Measurements from ENCODE around the gene SMIM38. TPM values are rescaled to one million over a fixed set of nuclear protein-coding genes. Genes with fewer than 3 reads are reported as not detected.

The SMIM38 gene
- total and polyA plus RNA-seq, 3 experiments from 2014 or later: 1.4 to 1.8 TPM; not detected in 1

- H3K36me3 Mint-ChIP-seq: no peaks in the 10 kb centered on the region
- no peak overlapping the region for H3K27ac Mint-ChIP-seq
- H3K4me1 Mint-ChIP-seq: no peaks in the 10 kb centered on the region
- H3K4me3 Mint-ChIP-seq: no peak overlapping the region
- ChIA-PET POLR2A (no interaction called here), CTCF (no interaction called here)
- no peak overlapping the region for H3K4me3 ChIP-seq (ENCODE audit: low read length)
- H3K9me3 ChIP-seq (ENCODE audit: low read length): no peaks in the 10 kb centered on the region
- peak in 1 of 5 donors; percentile 24 for DNase-seq
- H3K27ac ChIP-seq (ENCODE audit: low read depth, low read length): no peak overlapping the region
- H3K4me1 ChIP-seq (ENCODE audit: insufficient read depth, low read length): no peaks in the 10 kb centered on the region
- H3K27me3 ChIP-seq (ENCODE audit: insufficient read depth, low read length, poor library complexity, severe bottlenecking): no peaks in the 10 kb centered on the region
- peaks cover 19 to 28% of the 10 kb centered on the region in 2 donors for H3K27me3 Mint-ChIP-seq
- H3K36me3 ChIP-seq (ENCODE audit: insufficient read depth, low read length): no peaks in the 10 kb centered on the region
- peaks cover 0 to 10% (median 8%) of the 10 kb centered on the region in 5 donors for H3K9me3 Mint-ChIP-seq
Observed at GRCh38 chr11:69160296-69161116, 4.8 kb downstream of the SMIM38 start.

- Mint-ChIP-seq H3K27ac (no peak overlapping the region), H3K36me3 (no peaks in the 10 kb centered on the region), H3K4me3 (no peak overlapping the region), H3K9me3 (peaks cover 0 to 10% (median 8%) of the 10 kb centered on the region in 5 donors), H3K27me3 (peaks cover 19 to 25% of the 10 kb centered on the region in 2 donors), H3K4me1 (no peaks in the 10 kb centered on the region)
- Histone ChIP-seq H3K4me1 (ENCODE audit: insufficient read depth, low read length) (no peaks in the 10 kb centered on the region), H3K27ac (ENCODE audit: low read depth, low read length) (no peak overlapping the region), H3K4me3 (ENCODE audit: low read length) (no peak overlapping the region), H3K27me3 (ENCODE audit: insufficient read depth, low read length, poor library complexity, severe bottlenecking) (no peaks in the 10 kb centered on the region), H3K36me3 (ENCODE audit: insufficient read depth, low read length) (no peaks in the 10 kb centered on the region), H3K9me3 (ENCODE audit: low read length) (no peaks in the 10 kb centered on the region)
- CTCF ChIA-PET: no interaction called here
- DNase-seq: no peak
- POLR2A ChIA-PET: no interaction called here
Observed at GRCh38 chr11:69161117-69161407, 5.3 kb downstream of the SMIM38 start.

GRCh38 chr11:69162505-69162904 is 6.8 kb downstream of the SMIM38 start:
- Mint-ChIP-seq H3K9me3 (peaks cover 0 to 10% (median 8%) of the 10 kb centered on the region in 5 donors), H3K4me1 (peaks cover 0 to 4% (median 0%) of the 10 kb centered on the region in 3 donors), H3K27ac (no peak overlapping the region), H3K36me3 (no peaks in the 10 kb centered on the region), H3K4me3 (no peak overlapping the region), H3K27me3 (peaks cover 13 to 21% of the 10 kb centered on the region in 2 donors)
- CTCF ChIA-PET: no interaction called here
- Histone ChIP-seq H3K36me3 (ENCODE audit: insufficient read depth, low read length) (no peaks in the 10 kb centered on the region), H3K9me3 (ENCODE audit: low read length) (no peaks in the 10 kb centered on the region), H3K27ac (ENCODE audit: low read depth, low read length) (no peak overlapping the region), H3K4me3 (ENCODE audit: low read length) (no peak overlapping the region), H3K27me3 (ENCODE audit: insufficient read depth, low read length, poor library complexity, severe bottlenecking) (no peaks in the 10 kb centered on the region), H3K4me1 (ENCODE audit: insufficient read depth, low read length) (no peaks in the 10 kb centered on the region)
- DNase-seq: no peak
- POLR2A ChIA-PET: no interaction called here

- H3K4me3 ChIP-seq (ENCODE audit: low read length): no peak overlapping the region
- H3K36me3 ChIP-seq (ENCODE audit: insufficient read depth, low read length): no peaks in the 10 kb centered on the region
- ChIA-PET POLR2A (no interaction called here), CTCF (no interaction called here)
- H3K4me3 Mint-ChIP-seq: no peak overlapping the region
- peaks cover 11 to 25% of the 10 kb centered on the region in 2 donors for H3K27me3 Mint-ChIP-seq
- H3K4me1 ChIP-seq (ENCODE audit: insufficient read depth, low read length): no peaks in the 10 kb centered on the region
- H3K36me3 Mint-ChIP-seq: no peaks in the 10 kb centered on the region
- no peaks in the 10 kb centered on the region for H3K9me3 ChIP-seq (ENCODE audit: low read length)
- peaks cover 0 to 10% (median 8%) of the 10 kb centered on the region in 5 donors for H3K9me3 Mint-ChIP-seq
- H3K4me1 Mint-ChIP-seq: peaks cover 0 to 4% (median 0%) of the 10 kb centered on the region in 3 donors
- H3K27me3 ChIP-seq (ENCODE audit: insufficient read depth, low read length, poor library complexity, severe bottlenecking): no peaks in the 10 kb centered on the region
- H3K27ac Mint-ChIP-seq: no peak overlapping the region
- no peak for DNase-seq
- no peak overlapping the region for H3K27ac ChIP-seq (ENCODE audit: low read depth, low read length)
Observed at GRCh38 chr11:69163842-69164241, 8.1 kb downstream of the SMIM38 start.

GRCh38 chr11:69164824-69165223 is 9.1 kb downstream of the SMIM38 start:
- ChIA-PET CTCF (no interaction called here), POLR2A (no interaction called here)
- H3K4me3 Mint-ChIP-seq: no peak overlapping the region
- H3K4me1 ChIP-seq (ENCODE audit: insufficient read depth, low read length): no peaks in the 10 kb centered on the region
- no peaks in the 10 kb centered on the region for H3K27me3 ChIP-seq (ENCODE audit: insufficient read depth, low read length, poor library complexity, severe bottlenecking)
- H3K27me3 Mint-ChIP-seq: peaks cover 11 to 25% of the 10 kb centered on the region in 2 donors
- peaks cover 0 to 4% (median 0%) of the 10 kb centered on the region in 3 donors for H3K4me1 Mint-ChIP-seq
- no peaks in the 10 kb centered on the region for H3K9me3 ChIP-seq (ENCODE audit: low read length)
- H3K27ac Mint-ChIP-seq: no peak overlapping the region
- H3K9me3 Mint-ChIP-seq: peaks cover 0 to 10% (median 8%) of the 10 kb centered on the region in 5 donors
- no peak overlapping the region for H3K27ac ChIP-seq (ENCODE audit: low read depth, low read length)
- no peak overlapping the region for H3K4me3 ChIP-seq (ENCODE audit: low read length)
- H3K36me3 Mint-ChIP-seq: no peaks in the 10 kb centered on the region
- peak in 1 of 5 donors; percentile 8 for DNase-seq
- no peaks in the 10 kb centered on the region for H3K36me3 ChIP-seq (ENCODE audit: insufficient read depth, low read length)

- H3K4me1 ChIP-seq (ENCODE audit: insufficient read depth, low read length): no peaks in the 10 kb centered on the region
- Mint-ChIP-seq H3K27ac (no peak overlapping the region), H3K4me1 (peaks cover 0 to 4% (median 0%) of the 10 kb centered on the region in 3 donors), H3K4me3 (no peak overlapping the region), H3K36me3 (no peaks in the 10 kb centered on the region), H3K27me3 (peaks cover 11 to 24% of the 10 kb centered on the region in 2 donors), H3K9me3 (peaks cover 0 to 10% (median 8%) of the 10 kb centered on the region in 5 donors)
- no peak overlapping the region for H3K4me3 ChIP-seq (ENCODE audit: low read length)
- no peaks in the 10 kb centered on the region for H3K9me3 ChIP-seq (ENCODE audit: low read length)
- no peak for DNase-seq
- no peaks in the 10 kb centered on the region for H3K27me3 ChIP-seq (ENCODE audit: insufficient read depth, low read length, poor library complexity, severe bottlenecking)
- CTCF ChIA-PET: no interaction called here
- H3K36me3 ChIP-seq (ENCODE audit: insufficient read depth, low read length): no peaks in the 10 kb centered on the region
- no peak overlapping the region for H3K27ac ChIP-seq (ENCODE audit: low read depth, low read length)
- POLR2A ChIA-PET: no interaction called here
Observed at GRCh38 chr11:69165775-69166174, 10.0 kb downstream of the SMIM38 start.

GRCh38 chr11:69166218-69167115 is 10.7 kb downstream of the SMIM38 start:
- peak in 1 of 5 donors; percentile 39 for DNase-seq
- Mint-ChIP-seq H3K36me3 (no peaks in the 10 kb centered on the region), H3K27ac (no peak overlapping the region), H3K4me1 (peaks cover 0 to 4% (median 0%) of the 10 kb centered on the region in 3 donors), H3K27me3 (peaks cover 11 to 24% of the 10 kb centered on the region in 2 donors), H3K9me3 (peaks cover 0 to 10% (median 8%) of the 10 kb centered on the region in 5 donors), H3K4me3 (no peak overlapping the region)
- Histone ChIP-seq H3K36me3 (ENCODE audit: insufficient read depth, low read length) (no peaks in the 10 kb centered on the region), H3K4me3 (ENCODE audit: low read length) (no peak overlapping the region), H3K27me3 (ENCODE audit: insufficient read depth, low read length, poor library complexity, severe bottlenecking) (no peaks in the 10 kb centered on the region), H3K9me3 (ENCODE audit: low read length) (no peaks in the 10 kb centered on the region), H3K27ac (ENCODE audit: low read depth, low read length) (no peak overlapping the region), H3K4me1 (ENCODE audit: insufficient read depth, low read length) (no peaks in the 10 kb centered on the region)
- POLR2A ChIA-PET: no interaction called here
- CTCF ChIA-PET: no interaction called here
